IPS DF 4.7 (cell line): ENCODE measurements around the gene HEMK1.

Experiments used
- DNase-seq: peaks from one replicate; pipeline ENCODE4 v3.0.0-alpha.2; 2013; ENCODE audit warnings: low spot score; ENCODE audit errors: extremely low read depth

The HEMK1 gene

GRCh38 chr3:50635066-50635465, 65.7 kb downstream of the HEMK1 start:
- no peak for DNase-seq

- no peak for DNase-seq
These were observed 67.7 kb downstream of the HEMK1 start for GRCh38 chr3:50637011-50637410.

DNA sequence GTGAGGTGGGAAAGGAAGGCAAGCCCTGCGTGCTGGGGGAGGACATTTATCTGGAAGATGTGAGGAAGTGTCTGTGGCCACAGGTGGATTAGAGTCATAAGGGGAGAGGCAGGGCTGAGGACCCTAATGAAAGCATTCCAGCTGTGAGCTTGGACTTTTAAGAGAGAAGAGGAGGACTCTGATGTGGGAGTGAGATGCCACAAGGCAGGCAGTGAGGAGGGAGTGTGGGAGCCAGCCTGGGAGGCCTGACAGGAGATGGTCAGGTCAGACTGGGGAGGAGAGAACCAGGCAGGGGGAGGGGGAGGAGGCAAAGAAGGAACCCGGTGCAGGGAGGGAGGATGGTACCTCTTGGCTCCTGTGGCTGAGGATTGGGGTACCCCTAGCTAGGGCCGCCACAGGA, 68.6 kb downstream of the HEMK1 start:
- DNase-seq, result no peak

GRCh38 chr3:50639055-50639494, 69.8 kb downstream of the HEMK1 start:
- DNase-seq, result no peak

GRCh38 chr3:50642382-50642781, 73.1 kb downstream of the HEMK1 start:
- DNase-seq, result no peak

GRCh38 chr3:50644561-50644960, 75.2 kb downstream of the HEMK1 start:
- DNase-seq, result no peak

DNA sequence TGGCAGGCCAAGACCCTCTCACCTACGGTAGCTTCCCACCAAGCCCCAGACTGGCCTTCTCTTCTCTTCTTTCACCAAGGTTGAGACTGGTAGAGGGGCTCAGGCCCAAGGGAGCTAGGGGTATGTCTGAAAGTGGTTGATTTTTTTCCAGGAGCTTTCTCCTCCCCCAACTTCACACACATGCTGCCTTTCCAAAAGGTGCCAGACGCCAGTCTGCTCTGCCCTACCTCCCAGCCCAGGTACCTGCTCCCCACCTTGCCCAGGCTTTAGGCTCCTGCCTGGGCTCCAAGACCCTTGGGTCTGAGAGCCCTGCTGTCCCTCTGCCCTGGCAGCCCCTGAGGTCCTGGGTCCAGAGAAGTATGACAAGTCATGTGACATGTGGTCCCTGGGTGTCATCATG, 76.1 kb downstream of the HEMK1 start:
- no peak for DNase-seq
